ENCODE measurements around the gene TRPM3. TPM values are rescaled to one million over a fixed set of nuclear protein-coding genes. Genes with fewer than 3 reads are reported as not detected.

The TRPM3 gene
- total RNA-seq, 1 experiment from 2014 or later: not detected

- Mint-ChIP-seq H3K36me3 (ENCODE audit: insufficient read depth, unreplicated experiment) (no peaks in the 10 kb centered on the region), H3K9me3 (ENCODE audit: unreplicated experiment) (no peaks in the 10 kb centered on the region), H3K4me3 (ENCODE audit: unreplicated experiment) (no peak overlapping the region), H3K27ac (ENCODE audit: unreplicated experiment) (no peak overlapping the region), H3K27me3 (ENCODE audit: insufficient read depth, unreplicated experiment) (no peaks in the 10 kb centered on the region), H3K4me1 (ENCODE audit: low read depth, unreplicated experiment) (no peaks in the 10 kb centered on the region)
- CTCF ChIA-PET: no interaction called here
- Histone ChIP-seq H3K4me1 (no peaks in the 10 kb centered on the region), H3K4me3 (ENCODE audit: low read depth, low read length) (no peak overlapping the region), H3K36me3 (ENCODE audit: control insufficient read depth, insufficient read depth, low read length) (no peaks in the 10 kb centered on the region), H3K9me3 (no peaks in the 10 kb centered on the region), H3K27me3 (replicated peaks; ENCODE audit: control insufficient read depth, insufficient read depth, low read length) (no peaks in the 10 kb centered on the region)
- intact Hi-C loops (cut with micrococcal nuclease; ENCODE audit: unreplicated experiment): no loop called here
- BruUV-seq (replicated peaks): no TSS peak
- DNase-seq: no peak
- TF ChIP-seq CTCF (IDR thresholded peaks at IDR 0.05; ENCODE audit: insufficient read depth in 1 of 2, low read depth in 1 of 2, low read length in 1 of 2, severe bottlenecking in 1 of 2, unreplicated experiment in 1 of 2): no peak
- POLR2A ChIA-PET: no interaction called here
These were observed 308.3 kb downstream of the TRPM3 start for GRCh38 chr9:70813141-70813540.

GRCh38 chr9:70811638-70812037 lies 309.8 kb downstream of the TRPM3 start:
- H3K4me3 Mint-ChIP-seq (ENCODE audit: unreplicated experiment): no peak overlapping the region
- H3K27ac Mint-ChIP-seq (ENCODE audit: unreplicated experiment): no peak overlapping the region
- CTCF ChIA-PET: no interaction called here
- no peaks in the 10 kb centered on the region for H3K4me1 Mint-ChIP-seq (ENCODE audit: low read depth, unreplicated experiment)
- no peaks in the 10 kb centered on the region for H3K36me3 Mint-ChIP-seq (ENCODE audit: insufficient read depth, unreplicated experiment)
- no peaks in the 10 kb centered on the region for H3K9me3 Mint-ChIP-seq (ENCODE audit: unreplicated experiment)
- no peaks in the 10 kb centered on the region for H3K27me3 Mint-ChIP-seq (ENCODE audit: insufficient read depth, unreplicated experiment)
- BruUV-seq (replicated peaks): no TSS peak
- H3K27me3 ChIP-seq (replicated peaks; ENCODE audit: control insufficient read depth, insufficient read depth, low read length): no peaks in the 10 kb centered on the region
- no peak overlapping the region for H3K4me3 ChIP-seq (ENCODE audit: low read depth, low read length)
- intact Hi-C loops (cut with micrococcal nuclease; ENCODE audit: unreplicated experiment): no loop called here
- H3K36me3 ChIP-seq (ENCODE audit: control insufficient read depth, insufficient read depth, low read length): no peaks in the 10 kb centered on the region
- TF ChIP-seq CTCF (IDR thresholded peaks at IDR 0.05; ENCODE audit: insufficient read depth in 1 of 2, low read depth in 1 of 2, low read length in 1 of 2, severe bottlenecking in 1 of 2, unreplicated experiment in 1 of 2): no peak
- POLR2A ChIA-PET: no interaction called here
- DNase-seq: no peak
- no peaks in the 10 kb centered on the region for H3K9me3 ChIP-seq
- no peaks in the 10 kb centered on the region for H3K4me1 ChIP-seq

- Histone ChIP-seq H3K27me3 (replicated peaks; ENCODE audit: control insufficient read depth, insufficient read depth, low read length) (no peaks in the 10 kb centered on the region), H3K9me3 (no peaks in the 10 kb centered on the region), H3K4me1 (no peaks in the 10 kb centered on the region), H3K4me3 (ENCODE audit: low read depth, low read length) (no peak overlapping the region), H3K36me3 (ENCODE audit: control insufficient read depth, insufficient read depth, low read length) (no peaks in the 10 kb centered on the region)
- peaks cover 4% of the 10 kb centered on the region for H3K27me3 Mint-ChIP-seq (ENCODE audit: insufficient read depth, unreplicated experiment)
- intact Hi-C loops (cut with micrococcal nuclease; ENCODE audit: unreplicated experiment): no loop called here
- POLR2A ChIA-PET: no interaction called here
- no peak for DNase-seq
- TF ChIP-seq CTCF (IDR thresholded peaks at IDR 0.05; ENCODE audit: insufficient read depth in 1 of 2, low read depth in 1 of 2, low read length in 1 of 2, severe bottlenecking in 1 of 2, unreplicated experiment in 1 of 2): no peak
- BruUV-seq (replicated peaks): no TSS peak
- H3K36me3 Mint-ChIP-seq (ENCODE audit: insufficient read depth, unreplicated experiment): no peaks in the 10 kb centered on the region
- CTCF ChIA-PET: no interaction called here
- no peaks in the 10 kb centered on the region for H3K4me1 Mint-ChIP-seq (ENCODE audit: low read depth, unreplicated experiment)
- H3K9me3 Mint-ChIP-seq (ENCODE audit: unreplicated experiment): no peaks in the 10 kb centered on the region
- H3K27ac Mint-ChIP-seq (ENCODE audit: unreplicated experiment): no peak overlapping the region
- no peak overlapping the region for H3K4me3 Mint-ChIP-seq (ENCODE audit: unreplicated experiment)
These were observed 314.5 kb downstream of the TRPM3 start for GRCh38 chr9:70806875-70807274.
